Endothelial cell (in vitro differentiated cells): ENCODE measurements around the gene CCDC157. TPM values are rescaled to one million over a fixed set of nuclear protein-coding genes. Genes with fewer than 3 reads are reported as not detected.

Experiments used
- DNase-seq: peaks from one replicate; pipeline ENCODE4 v3.0.0; 2021; ENCODE audit warnings: low spot score
- H3K27ac Mint-ChIP-seq: one replicate; pipeline ENCODE4 v1.8.0; 2021; ENCODE audit warnings: mixed read lengths, inconsistent platforms; ENCODE audit not compliant: unreplicated experiment
- H3K27me3 Mint-ChIP-seq: one replicate; pipeline ENCODE4 v1.8.0; 2021; ENCODE audit warnings: mild to moderate bottlenecking, moderate library complexity, mixed read lengths, inconsistent platforms; ENCODE audit not compliant: unreplicated experiment
- H3K36me3 Mint-ChIP-seq: one replicate; pipeline ENCODE4 v1.8.0; 2021; ENCODE audit warnings: mild to moderate bottlenecking, low read depth, mixed read lengths, inconsistent platforms; ENCODE audit not compliant: unreplicated experiment
- H3K4me1 Mint-ChIP-seq: one replicate; pipeline ENCODE4 v1.8.0; 2021; ENCODE audit warnings: mild to moderate bottlenecking, mixed read lengths, inconsistent platforms; ENCODE audit not compliant: unreplicated experiment
- H3K4me3 Mint-ChIP-seq: one replicate; pipeline ENCODE4 v1.8.0; 2021; ENCODE audit warnings: mild to moderate bottlenecking, mixed read lengths, inconsistent platforms; ENCODE audit not compliant: unreplicated experiment
- H3K9me3 Mint-ChIP-seq: one replicate; pipeline ENCODE4 v1.8.0; 2021; ENCODE audit warnings: mixed read lengths, inconsistent platforms; ENCODE audit not compliant: unreplicated experiment
- total RNA-seq: library from RNA; stranded (reverse); fragmentation: NEBNext Ultra II Directional; extraction: Animal tissue kit (Norgen Biotek cat#: 25700); gene quantifications from one replicate; pipeline ENCODE4 v1.2.1, GENCODE V29; 2021; ENCODE audit not compliant: unreplicated experiment
- TF ChIP-seq, protein P1 (sequence below): fragments of 200-600 bp; sonication (generic); IDR thresholded peaks from one replicate; pipeline ENCODE4 v1.5.0; 2021; ENCODE audit warnings: antibody characterized with exemption; ENCODE audit not compliant: unreplicated experiment

CCDC157 gene
- total RNA-seq, 1 donor from 2014 or later: 3.3 TPM

DNA sequence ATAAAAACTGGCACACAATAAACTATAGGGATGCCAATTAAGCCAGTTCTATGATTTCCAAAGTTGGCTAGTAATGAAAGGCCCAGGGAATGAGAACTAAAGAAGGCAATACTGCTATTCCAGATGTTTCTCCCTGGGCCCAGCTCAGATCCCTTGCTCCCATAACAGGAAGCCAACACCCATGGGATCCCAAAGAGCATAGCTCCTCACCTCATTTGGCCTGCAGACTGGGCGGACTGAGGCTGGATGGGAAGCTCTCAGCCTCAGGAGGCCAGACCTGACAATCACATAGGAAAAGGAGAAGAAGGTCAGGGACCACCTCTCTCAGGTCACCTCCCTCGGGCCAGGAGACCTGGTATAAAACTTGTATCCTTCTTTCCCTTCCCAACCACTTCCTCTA is 35.3 kb upstream of the CCDC157 start:
- no peak for DNase-seq
- TF ChIP-seq, protein P1, sequence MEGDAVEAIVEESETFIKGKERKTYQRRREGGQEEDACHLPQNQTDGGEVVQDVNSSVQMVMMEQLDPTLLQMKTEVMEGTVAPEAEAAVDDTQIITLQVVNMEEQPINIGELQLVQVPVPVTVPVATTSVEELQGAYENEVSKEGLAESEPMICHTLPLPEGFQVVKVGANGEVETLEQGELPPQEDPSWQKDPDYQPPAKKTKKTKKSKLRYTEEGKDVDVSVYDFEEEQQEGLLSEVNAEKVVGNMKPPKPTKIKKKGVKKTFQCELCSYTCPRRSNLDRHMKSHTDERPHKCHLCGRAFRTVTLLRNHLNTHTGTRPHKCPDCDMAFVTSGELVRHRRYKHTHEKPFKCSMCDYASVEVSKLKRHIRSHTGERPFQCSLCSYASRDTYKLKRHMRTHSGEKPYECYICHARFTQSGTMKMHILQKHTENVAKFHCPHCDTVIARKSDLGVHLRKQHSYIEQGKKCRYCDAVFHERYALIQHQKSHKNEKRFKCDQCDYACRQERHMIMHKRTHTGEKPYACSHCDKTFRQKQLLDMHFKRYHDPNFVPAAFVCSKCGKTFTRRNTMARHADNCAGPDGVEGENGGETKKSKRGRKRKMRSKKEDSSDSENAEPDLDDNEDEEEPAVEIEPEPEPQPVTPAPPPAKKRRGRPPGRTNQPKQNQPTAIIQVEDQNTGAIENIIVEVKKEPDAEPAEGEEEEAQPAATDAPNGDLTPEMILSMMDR: no peak
- H3K27me3 Mint-ChIP-seq: peaks cover 6% of the 10 kb centered on the region
- peaks cover 8% of the 10 kb centered on the region for H3K36me3 Mint-ChIP-seq
- peaks cover 10% of the 10 kb centered on the region for H3K4me1 Mint-ChIP-seq
- no peak overlapping the region for H3K4me3 Mint-ChIP-seq
- no peak overlapping the region for H3K27ac Mint-ChIP-seq
- H3K9me3 Mint-ChIP-seq: no peaks in the 10 kb centered on the region

DNA sequence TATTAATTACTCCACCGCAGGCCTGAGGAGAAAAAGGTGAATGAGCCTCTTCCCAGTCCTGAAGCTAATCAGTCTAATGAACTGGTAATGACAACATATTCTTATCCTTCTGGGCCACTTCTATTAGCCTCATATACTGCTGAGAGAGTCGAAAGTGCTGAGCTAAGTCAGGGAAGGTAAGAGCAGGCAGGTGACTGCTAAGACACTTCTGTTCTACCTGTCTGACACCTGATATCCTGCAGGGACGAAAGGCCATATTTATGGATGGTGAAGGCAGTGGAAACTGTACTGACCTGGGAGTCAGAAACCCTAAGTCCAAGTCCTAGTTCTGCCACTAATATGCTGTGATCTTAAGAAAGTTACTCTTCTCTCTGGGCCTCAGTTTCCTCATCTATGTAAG is 33.6 kb upstream of the CCDC157 start:
- no peaks in the 10 kb centered on the region for H3K9me3 Mint-ChIP-seq
- H3K27me3 Mint-ChIP-seq: peaks cover 9% of the 10 kb centered on the region
- no peak for DNase-seq
- TF ChIP-seq, protein P1: no peak
- peak overlapping the region; percentile 67 for H3K4me3 Mint-ChIP-seq
- peaks cover 14% of the 10 kb centered on the region for H3K4me1 Mint-ChIP-seq
- H3K36me3 Mint-ChIP-seq: peaks cover 8% of the 10 kb centered on the region
- no peak overlapping the region for H3K27ac Mint-ChIP-seq

DNA sequence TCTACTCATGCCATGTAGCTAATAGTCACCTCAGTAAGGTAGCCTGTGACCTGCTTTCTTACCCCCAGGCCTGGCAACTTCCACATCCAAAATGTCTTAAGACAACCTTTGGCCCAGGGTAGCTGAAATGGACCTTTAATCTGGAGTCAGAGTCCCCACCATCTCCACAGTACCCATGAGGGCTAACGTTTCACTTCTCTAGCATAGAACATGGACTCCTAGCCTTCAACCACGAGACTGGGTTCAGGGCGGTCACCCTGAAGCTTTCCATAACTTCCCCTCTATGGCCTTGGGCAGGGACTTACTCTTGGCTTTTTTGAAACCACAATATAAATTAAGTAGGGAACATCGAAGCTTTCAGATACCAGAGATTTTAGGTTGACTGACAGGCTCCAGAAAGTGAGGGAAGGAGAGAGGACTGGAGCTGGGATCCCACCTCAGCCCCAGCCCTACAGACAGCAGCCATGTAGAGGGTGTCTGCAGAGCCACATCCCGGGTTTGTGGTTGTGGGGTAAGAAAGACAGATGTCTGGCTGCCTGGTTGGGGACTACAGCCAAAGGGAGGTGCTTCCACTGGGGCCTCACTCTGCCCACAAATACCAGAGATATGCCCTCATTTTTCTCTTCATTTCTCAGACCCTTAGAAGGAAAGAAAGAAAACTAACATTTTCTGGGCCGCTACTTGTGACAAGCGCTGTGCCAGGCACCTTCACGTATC is 32.6 kb upstream of the CCDC157 start:
- no peak overlapping the region for H3K4me3 Mint-ChIP-seq
- no peak for DNase-seq
- peaks cover 9% of the 10 kb centered on the region for H3K27me3 Mint-ChIP-seq
- peaks cover 8% of the 10 kb centered on the region for H3K36me3 Mint-ChIP-seq
- TF ChIP-seq, protein P1: no peak
- H3K9me3 Mint-ChIP-seq: no peaks in the 10 kb centered on the region
- H3K27ac Mint-ChIP-seq: no peak overlapping the region
- H3K4me1 Mint-ChIP-seq: peaks cover 14% of the 10 kb centered on the region

DNA sequence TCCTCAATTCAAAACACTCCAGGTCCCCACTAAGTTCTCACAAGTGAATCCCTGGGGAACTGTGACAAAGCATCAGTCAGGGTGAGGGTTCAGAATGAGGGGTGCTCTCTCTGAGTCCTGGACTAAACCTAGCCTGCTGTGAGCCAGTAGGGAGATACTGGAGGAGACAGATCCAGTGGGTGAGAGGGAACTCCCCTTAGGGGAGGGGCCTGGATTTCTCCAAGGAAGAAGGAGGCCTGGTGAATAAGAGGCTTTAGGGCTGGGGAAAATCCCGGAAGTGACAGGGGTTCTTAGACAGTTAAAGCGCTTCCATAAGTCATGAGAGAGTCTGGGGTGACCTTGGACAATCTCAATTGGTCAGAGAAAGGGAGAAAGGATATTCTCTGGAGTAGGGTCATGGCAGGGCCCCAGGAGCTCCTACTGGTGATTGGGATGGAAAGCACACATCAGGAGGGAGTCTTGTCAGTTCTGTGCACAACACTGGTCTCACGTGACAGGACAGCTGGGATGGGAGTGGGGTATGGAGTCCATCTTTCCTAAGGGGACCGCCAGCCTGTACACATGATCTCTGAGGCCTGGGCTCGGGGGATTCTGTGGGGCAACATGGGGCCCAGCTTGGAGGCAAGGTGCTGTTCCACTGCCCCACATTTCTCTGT is 31.6 kb upstream of the CCDC157 start:
- DNase-seq: no peak
- H3K9me3 Mint-ChIP-seq: no peaks in the 10 kb centered on the region
- H3K4me3 Mint-ChIP-seq: peak overlapping the region; percentile 63
- peaks cover 7% of the 10 kb centered on the region for H3K27me3 Mint-ChIP-seq
- TF ChIP-seq, protein P1: no peak
- peaks cover 14% of the 10 kb centered on the region for H3K4me1 Mint-ChIP-seq
- peaks cover 8% of the 10 kb centered on the region for H3K36me3 Mint-ChIP-seq
- H3K27ac Mint-ChIP-seq: no peak overlapping the region

DNA sequence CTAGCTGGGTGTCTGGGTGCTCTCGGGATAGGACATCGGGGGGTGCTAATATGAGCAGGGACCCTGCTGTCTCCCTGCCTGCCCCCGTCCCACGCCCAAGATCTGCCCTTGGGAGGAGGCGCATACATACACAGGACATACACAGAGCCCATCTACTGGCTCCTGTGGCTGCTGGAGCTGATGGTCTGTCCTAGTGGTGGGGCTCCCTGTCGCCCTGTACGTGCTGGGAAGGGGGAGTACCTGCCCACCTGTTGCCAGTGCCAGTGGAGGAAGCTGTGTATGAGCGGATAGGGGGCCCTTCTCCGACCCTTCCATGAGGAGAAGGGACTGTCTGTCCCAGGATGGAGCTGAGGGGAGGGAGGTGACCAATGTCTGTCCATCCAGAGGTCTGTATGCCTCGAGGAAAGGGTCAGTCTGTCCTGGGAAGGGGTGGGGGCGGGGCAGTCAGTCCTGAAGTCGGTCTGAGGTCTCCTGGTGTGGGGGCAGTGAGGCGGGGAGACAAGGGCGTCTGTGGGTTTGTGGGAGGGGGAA is 31.0 kb upstream of the CCDC157 start:
- TF ChIP-seq, protein P1: no peak

More for the DNA sequence above, 31.0 kb upstream of the CCDC157 start:
- no peak for DNase-seq
- no peaks in the 10 kb centered on the region for H3K9me3 Mint-ChIP-seq
- peak overlapping the region; percentile 84 for H3K4me3 Mint-ChIP-seq
- H3K27me3 Mint-ChIP-seq: peaks cover 7% of the 10 kb centered on the region
- peaks cover 14% of the 10 kb centered on the region for H3K4me1 Mint-ChIP-seq
- peaks cover 13% of the 10 kb centered on the region for H3K36me3 Mint-ChIP-seq
- no peak overlapping the region for H3K27ac Mint-ChIP-seq
